HG02763 (cell line): Measurements from ENCODE around the gene PADI2.

Experiments used
- ATAC-seq: cut with Tn5 transposase; IDR thresholded peaks from one replicate; pipeline ENCODE4 v1.9.1; 2021; ENCODE audit warnings: mild to moderate bottlenecking, moderate library complexity; ENCODE audit not compliant: unreplicated experiment

Gene PADI2

GRCh38 chr1:17119076-17119772, at the start of gene PADI2:
Gene PADI2, minus strand, starts transcription at chr1:17119451. Its CDS starts 80 bp downstream, at chr1:17119371.
- peak; percentile 56 for ATAC-seq

GRCh38 chr1:17168091-17168876, 49.0 kb upstream of the PADI2 start:
- ATAC-seq, result no peak

GRCh38 chr1:17167786-17168090, 48.5 kb upstream of the PADI2 start:
- no peak for ATAC-seq

- ATAC-seq, result no peak
Observed at GRCh38 chr1:17167041-17167785, 48.0 kb upstream of the PADI2 start.

- no peak for ATAC-seq
Observed at GRCh38 chr1:17165823-17166222, 46.6 kb upstream of the PADI2 start.

DNA sequence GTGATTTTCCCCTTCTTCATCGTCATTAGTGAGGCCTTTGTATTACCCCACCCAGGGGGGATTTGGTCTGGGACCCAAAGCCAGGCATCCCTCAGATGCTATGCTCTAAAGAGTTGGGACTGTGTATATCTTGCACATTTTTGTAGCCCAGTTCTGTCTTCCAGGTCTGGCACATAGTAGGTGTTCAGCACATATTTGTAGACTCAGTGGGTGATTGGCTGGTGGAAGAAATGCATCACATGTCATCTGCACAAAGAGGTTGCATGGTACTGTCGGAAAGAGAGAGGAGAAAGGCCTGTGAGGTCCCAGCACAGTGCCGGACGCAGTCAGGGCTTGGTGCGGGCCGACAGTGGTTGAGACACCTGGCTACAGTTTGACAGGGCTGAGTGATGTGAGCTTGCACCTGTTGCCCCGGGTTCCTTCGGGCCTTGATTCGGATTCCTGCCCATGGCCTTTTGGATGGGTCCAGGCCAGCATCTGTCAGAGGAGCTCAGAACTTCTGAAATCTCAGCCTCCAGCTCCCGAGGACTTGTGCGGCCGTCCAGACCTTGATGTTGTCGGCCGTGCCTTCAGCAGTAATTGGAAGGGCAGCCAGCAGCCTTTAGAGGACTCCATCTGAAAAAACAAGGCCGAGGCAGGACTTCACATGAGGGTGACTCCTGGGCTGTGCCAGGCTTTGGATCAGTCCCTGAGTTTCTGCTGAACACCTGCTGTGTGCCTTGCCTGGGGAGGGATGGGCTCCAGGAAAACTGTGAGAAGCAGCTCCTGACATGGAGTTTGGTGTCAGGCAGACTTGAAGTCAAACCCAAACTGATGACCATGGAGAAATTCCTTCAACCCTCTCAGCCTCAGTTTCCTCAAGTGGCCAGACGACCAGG, 44.8 kb upstream of the PADI2 start:
- ATAC-seq, result no peak

DNA sequence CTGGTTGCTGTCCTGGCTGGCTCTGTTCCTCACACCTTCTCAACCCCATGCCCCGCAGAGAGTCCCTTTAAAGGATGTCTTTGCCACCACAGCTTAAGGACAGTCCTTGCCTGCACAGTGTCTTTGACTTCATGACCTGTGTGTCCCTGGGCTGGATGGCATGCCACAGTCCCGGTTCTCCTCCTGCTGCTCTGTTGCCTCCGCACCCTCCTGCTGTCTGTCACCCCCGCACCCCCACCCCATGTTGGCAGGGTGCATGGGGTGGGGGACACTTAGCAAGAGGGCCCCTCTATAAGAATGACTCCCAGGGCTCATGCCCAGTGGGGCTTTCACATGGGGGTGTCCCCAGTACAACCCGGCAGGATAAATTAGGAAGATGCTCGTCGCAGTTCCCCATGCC, 44.1 kb upstream of the PADI2 start:
- ATAC-seq, result no peak

DNA sequence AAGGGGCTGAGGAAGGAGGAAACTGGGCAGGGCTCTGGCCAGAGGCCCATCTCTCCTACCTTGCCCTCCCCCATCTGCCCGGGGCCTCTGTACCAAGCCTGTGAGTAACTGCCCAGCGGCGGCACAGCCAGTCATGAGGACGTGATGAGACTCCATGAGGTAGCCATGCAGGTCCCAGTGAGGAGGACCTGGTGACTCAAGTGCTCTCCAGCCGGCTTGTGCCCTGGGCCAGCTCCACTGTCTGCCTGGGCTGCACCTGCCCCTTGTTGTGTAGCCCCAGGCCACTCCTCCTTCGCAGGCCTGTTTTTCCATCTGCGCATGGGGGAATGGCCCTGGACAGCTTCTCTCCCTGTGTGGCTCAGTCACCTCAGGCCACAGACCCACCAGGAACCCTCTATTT, 43.7 kb upstream of the PADI2 start:
- no peak for ATAC-seq

- no peak for ATAC-seq
Observed at GRCh38 chr1:17161926-17162800, 42.9 kb upstream of the PADI2 start.

GRCh38 chr1:17161137-17161740, 42.0 kb upstream of the PADI2 start:
- ATAC-seq, result no peak

DNA sequence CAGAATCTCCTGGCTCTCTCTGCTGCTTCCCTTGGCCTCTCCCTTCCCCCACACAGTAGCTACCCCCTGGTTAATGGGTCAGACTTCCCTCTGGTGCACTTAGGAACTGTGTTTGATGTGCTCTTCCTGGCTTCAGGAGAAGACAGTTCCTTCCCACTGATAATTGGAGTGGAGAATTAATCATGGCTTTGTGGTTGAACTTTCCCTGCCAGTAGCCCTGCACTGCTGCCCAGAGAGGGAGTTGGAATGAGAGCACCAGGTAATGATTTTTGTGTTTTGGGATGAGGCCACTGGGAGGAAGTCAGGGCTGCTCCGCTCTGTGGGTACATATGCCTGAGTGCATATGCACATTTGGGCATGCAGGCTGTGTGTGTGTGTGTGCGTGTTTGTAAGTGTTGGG, 39.7 kb upstream of the PADI2 start:
- no peak for ATAC-seq

DNA sequence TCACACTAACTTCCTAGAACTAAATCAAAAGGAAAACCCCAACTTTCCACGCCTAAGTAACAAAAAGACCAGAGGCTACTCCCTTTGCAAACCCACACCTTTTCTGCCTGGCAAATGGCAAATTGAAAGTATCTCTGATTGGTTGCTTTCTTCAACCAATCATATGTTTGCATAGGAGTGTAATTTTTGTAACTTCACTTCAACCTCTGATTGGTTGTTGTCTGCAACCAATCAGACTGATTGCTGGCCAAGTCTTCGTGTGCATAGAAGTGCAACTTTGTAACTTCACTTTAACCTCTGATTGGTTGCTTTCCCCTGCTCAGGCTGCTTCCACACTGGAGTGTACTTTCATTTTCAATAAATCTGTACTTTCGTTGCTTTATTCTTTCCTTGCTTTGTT, 36.9 kb upstream of the PADI2 start:
- ATAC-seq, result no peak

DNA sequence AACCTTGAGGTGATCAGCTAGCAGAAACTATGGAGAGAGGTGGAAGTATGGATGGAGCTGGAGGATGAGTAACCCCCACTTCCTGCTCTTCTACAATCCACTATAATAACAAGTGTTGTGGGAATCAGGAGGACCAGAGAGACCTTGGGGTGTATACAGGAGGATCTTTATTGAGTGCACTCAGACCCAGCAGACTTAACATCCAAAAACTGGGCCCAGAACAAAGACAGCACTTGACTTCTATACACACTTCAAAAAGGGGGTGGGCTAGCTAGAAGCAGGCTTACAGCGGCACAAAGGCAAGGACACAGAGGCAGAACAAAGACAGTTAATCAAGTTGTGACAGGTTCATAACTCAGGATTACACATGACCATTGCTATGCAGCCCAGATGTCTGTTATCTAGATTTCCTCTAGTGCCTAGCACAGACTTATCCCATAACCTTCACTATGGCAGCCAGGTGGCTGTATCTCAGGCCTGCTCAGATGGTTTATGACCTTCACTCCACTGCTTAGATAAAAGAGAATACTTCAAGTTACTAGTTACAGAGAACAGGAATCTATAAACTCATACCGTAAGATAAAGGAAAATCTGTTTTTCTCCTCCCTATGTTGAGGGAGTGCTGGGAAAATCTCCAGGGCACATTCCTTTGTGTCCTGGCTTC, 36.1 kb upstream of the PADI2 start:
- ATAC-seq, result no peak

DNA sequence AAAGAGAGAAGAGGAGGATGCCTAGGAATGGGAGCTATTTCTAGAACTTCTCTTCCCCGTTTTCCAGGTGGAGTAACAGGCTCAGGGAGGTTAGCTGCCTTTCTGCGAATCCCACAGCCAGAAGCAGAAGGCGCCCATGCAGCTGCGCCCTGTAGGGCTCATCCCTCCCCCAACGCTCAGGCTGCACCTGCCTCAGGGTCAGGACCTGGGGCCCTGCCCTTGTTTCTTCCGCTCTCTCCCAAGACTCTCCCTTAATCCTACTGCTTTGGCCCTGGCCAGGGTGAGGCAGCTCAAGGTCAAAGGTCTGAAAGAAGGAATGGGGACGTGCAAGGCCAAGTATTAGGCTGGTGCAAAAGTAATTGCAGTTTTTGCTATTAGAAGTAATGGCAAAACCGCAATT, 30.5 kb upstream of the PADI2 start:
- ATAC-seq, result no peak

DNA sequence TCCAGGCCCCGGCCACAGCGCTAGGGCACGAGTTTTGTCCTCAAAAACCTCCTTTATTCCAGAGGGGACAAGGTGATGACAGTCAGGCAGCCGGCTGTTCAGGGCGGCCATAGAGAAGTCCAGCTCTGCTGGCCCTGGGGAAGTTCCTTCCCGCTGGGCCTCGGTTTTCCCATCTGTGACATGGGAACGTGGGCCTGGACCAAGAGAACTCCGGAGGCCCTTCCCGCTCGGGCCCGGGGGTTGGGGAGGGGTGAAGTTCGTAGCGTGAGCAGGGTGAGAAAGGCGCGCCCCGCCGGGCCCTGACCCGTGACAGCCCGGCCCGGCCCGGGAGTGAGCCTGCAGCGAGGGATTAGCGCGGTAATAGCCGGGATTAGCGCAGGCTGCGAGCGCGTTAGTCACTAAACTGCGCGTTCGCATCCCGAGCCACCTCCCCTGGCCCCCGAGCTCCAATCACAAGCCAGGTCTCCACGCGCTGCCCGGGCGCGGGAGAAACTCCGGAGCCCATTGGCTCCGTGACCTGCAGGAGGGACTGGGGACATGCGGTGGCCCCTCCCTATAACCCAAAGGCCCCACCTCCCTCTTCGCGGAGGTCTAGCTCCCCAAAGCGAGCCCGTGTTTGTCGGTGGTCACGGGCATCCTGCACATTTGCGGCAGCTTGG, 29.8 kb upstream of the PADI2 start:
- no peak for ATAC-seq

DNA sequence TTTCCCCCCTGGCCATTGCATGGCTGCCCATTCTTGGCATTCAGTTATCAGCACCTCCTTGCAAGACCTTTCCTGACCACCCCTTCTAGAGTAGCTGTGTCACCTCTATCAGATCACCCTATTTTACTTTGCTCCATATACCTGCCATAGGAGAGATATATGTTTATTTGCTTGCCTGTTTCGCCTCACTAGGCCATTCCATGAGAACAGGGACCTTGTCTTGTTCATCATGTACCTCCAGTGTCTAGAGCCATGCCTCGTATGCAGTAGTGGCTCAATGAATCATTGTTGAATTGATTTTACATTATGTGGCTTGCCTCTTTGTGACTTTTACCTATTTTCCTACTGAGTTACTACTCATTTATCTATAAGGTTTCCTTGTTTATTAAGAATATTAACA, 26.4 kb upstream of the PADI2 start:
- no peak for ATAC-seq

DNA sequence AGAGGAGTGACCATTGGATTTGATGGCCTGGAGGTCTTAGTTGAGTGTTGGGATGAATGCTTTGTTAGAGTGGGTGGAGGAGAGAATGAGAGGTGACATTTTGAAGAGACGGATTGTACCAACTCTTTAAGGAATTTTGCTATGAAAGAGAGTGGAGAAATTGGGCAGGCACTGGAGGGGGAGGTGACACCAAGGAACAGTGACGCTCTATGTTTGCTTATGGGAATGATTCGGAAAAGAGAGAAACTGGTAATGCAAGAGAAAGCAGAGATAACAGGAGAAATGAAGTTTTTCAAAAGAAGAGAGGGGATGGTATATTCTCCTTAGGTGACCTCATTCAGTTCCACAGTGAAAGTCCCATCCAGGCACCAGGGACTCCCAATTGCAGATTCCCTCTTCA, 24.5 kb upstream of the PADI2 start:
- no peak for ATAC-seq

- peak; percentile 42 for ATAC-seq
Observed at GRCh38 chr1:17141441-17142197, 22.4 kb upstream of the PADI2 start.
